Cardiac fibroblast (primary cell): ENCODE measurements around the gene CECR2.

Experiments used
- DNase-seq, 2 donors: peaks; one replicate each; pipeline versions ENCODE4 v3.0.0 to v3.0.0-alpha.2; 2010; ENCODE audit warnings: low read depth in 2 of 2
- H3K4me3 ChIP-seq, 2 donors: replicated peaks in 1 of 2; 1 replicate in 1 of 2; 2 replicates in 1 of 2; pipeline ENCODE4 v1.5.1; 2011; ENCODE audit warnings: low read depth in 2 of 2, low read length in 2 of 2, mild to moderate bottlenecking in 2 of 2, moderate library complexity in 1 of 2
- TF ChIP-seq, protein P1 (sequence below): IDR thresholded peaks from one replicate; pipeline ENCODE4 v1.5.1; 2011; ENCODE audit warnings: low read depth, mild to moderate bottlenecking, low read length, inconsistent platforms

CECR2 gene

DNA sequence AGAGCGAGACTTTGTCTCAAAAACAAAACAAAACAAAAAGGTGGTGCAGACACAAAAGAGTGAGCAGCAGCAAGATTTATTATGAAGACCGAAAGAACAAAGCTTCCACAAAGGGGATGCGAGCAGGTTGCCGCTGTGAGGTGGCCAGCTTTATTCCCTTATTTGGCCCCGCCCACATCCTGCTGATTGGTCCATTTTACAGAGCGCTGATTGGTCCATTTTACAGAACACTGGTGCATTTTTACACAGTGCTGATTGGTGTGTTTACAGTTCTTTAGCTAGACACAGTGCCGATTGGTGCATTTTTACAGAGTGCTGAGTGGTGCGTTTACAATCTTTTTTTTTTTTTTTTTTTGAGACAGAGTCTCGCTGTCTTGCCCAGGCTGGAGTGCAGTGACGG is 77.4 kb downstream of the CECR2 start:
- no peak overlapping the region for H3K4me3 ChIP-seq
- TF ChIP-seq, protein P1, sequence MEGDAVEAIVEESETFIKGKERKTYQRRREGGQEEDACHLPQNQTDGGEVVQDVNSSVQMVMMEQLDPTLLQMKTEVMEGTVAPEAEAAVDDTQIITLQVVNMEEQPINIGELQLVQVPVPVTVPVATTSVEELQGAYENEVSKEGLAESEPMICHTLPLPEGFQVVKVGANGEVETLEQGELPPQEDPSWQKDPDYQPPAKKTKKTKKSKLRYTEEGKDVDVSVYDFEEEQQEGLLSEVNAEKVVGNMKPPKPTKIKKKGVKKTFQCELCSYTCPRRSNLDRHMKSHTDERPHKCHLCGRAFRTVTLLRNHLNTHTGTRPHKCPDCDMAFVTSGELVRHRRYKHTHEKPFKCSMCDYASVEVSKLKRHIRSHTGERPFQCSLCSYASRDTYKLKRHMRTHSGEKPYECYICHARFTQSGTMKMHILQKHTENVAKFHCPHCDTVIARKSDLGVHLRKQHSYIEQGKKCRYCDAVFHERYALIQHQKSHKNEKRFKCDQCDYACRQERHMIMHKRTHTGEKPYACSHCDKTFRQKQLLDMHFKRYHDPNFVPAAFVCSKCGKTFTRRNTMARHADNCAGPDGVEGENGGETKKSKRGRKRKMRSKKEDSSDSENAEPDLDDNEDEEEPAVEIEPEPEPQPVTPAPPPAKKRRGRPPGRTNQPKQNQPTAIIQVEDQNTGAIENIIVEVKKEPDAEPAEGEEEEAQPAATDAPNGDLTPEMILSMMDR = no peak

DNA sequence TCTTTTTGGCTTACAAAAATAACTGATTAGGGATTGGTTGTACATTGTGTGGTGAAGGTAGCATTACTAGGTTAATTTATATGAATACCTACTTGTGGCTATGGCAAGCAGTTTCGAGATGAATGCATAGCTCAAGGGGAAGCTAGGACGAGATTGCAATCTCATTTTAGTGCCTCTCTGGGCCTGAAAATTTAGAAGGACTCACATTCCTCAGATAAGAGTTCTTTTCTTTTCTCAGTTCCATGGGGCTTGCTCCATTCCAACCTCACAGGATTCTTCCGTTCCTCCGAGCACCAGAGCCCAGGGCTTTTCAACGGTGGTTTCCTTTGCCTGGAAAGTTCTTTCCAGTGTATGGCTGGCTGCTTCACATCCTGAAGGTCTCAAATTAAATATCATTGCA is 82.1 kb downstream of the CECR2 start:
- H3K4me3 ChIP-seq = no peak overlapping the region
- DNase-seq = no peak
- TF ChIP-seq, protein P1 = no peak

More for the DNA sequence above, 77.4 kb downstream of the CECR2 start:
- DNase-seq = no peak

DNA sequence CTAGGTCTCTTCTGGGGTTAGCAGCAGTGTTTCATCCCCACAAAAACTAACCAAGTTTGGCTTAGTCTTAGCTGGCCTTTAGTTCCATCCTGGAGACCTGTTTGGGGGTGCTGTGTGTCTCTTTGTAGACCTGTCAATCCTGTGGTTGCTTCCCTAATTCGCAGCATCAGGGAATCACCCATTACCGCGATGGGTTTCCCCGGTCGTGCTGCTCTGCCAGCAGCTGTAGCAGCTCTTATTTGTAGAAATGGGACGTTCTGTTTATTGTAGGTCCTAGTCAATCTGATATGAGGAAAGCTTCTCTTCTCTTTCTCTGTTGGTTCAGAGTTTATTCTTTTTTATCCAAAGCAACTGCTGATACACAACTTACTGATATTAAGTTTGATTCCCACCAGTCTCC is 91.6 kb downstream of the CECR2 start:
- TF ChIP-seq, protein P1 = no peak
- H3K4me3 ChIP-seq = no peak overlapping the region
- no peak for DNase-seq

DNA sequence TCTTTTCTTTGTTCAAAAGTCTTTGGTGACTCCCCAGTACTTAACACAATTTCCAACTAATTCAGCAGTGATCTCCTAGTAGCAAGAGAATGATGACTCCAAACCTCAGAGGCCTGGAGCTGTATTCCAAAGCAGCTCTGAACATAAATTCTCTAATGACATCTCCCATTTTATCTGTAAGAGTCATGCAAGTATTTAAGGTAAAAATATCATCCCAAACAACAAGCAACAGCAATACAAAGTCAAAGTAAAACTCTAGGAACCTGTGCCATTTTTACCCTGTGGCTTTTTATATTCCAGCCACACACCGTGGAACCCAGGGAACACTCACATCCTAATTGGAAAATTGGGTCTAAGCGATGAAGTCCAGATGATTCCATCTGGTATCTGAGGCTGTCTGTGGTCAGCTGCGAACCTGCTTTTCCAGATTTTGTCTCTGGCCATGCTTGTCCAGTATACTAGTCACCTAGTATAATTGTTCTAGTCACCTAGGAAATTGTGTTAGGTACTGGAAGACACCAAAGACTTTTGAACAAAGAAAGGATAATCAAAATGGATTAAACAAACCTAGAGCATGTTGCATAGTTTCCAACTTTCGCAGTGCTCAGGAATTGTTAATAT is 101.7 kb downstream of the CECR2 start:
- no peak overlapping the region for H3K4me3 ChIP-seq
- DNase-seq = no peak
- TF ChIP-seq, protein P1 = no peak

DNA sequence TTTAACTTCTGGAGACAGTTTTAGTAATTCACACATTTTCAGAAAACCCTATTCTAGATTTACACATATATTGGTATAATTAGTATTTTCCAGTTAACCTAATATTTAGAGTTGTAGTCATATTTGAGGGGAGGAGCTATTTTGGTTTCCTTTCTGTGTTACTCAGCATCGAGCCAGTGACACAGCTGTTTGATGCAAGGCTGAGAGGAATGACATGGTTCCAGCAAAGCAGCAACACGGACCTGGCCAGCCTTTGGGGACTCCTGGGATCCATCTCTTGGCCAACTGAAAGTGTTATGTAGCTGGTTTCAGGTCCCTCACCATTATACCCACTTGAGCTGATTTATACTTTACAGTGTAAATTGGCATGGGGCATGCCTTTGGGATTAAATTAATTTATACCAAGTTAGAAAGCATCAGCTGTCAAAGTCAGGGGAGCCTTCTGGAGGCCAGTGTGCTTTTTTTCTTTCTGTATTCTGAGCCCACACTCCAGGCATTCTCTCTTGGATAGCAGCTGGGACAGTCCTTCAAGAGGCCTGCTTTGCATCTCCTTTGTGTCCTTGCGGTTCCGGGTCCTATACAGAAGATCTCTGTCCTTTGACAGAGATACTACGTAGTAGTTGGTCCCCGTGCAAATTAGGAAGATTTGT is 102.8 kb downstream of the CECR2 start:
- DNase-seq = peak in 1 of 2 donors; percentile 71
- TF ChIP-seq, protein P1 = no peak
- H3K4me3 ChIP-seq = no peak overlapping the region

DNA sequence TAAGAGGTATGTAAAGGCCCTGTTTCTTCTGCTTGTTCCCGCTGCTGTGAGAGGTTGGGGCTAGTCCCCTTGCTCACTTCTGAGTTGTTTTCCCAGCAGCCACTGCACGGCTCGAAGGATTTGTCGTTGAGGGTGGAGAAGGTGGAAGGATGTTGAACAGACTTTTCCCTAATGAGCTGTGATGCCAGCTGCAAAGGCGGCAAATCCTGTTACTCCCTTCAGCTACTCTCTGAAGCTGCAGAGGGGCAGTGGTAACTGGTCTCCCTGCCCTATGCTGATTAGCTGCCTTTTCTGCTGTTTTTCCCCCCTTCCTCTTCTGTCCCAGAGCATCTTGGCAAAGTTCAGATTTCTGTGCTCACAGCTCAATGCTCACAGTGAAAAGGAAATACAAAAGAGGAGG is 103.7 kb downstream of the CECR2 start:
- TF ChIP-seq, protein P1 = no peak
- no peak overlapping the region for H3K4me3 ChIP-seq
- no peak for DNase-seq
